HepG2 (cell line): ENCODE data around the gene BID. TPM values are rescaled to one million over a fixed set of nuclear protein-coding genes. Genes with fewer than 3 reads are reported as not detected.

Source experiments
- AGO2 ChIP-seq: fragments of 200-400 bp; formaldehyde crosslinking; optimal IDR thresholded peaks from 2 replicates; pipeline ENCODE3; 2017; ENCODE audit warnings: mild to moderate bottlenecking, low read depth, low read length, moderate library complexity
- DMAP1 ChIP-seq: IDR thresholded peaks from 2 replicates; pipeline ENCODE4 v1.6.1; 2016
- ELF3 ChIP-seq: IDR thresholded peaks from 2 replicates; pipeline ENCODE4 v1.6.1; 2016; ENCODE audit warnings: missing genetic modification reagents, missing compliant biosample characterization
- FOXK2 ChIP-seq: fragments of 450-650 bp; IDR thresholded peaks from 2 replicates; pipeline ENCODE4 v1.6.1; 2016
- HDAC6 ChIP-seq: fragments of 200-600 bp; sonication (generic); IDR thresholded peaks from 2 replicates; pipeline ENCODE4 v1.7.0; 2017; ENCODE audit warnings: mild to moderate bottlenecking, antibody characterized with exemption, low read length, low read depth
- HOXD1 ChIP-seq: sonication (generic); formaldehyde crosslinking; IDR thresholded peaks from 2 replicates; pipeline ENCODE4 v1.5.0; 2020; ENCODE audit warnings: missing genetic modification reagents
- MIER2 ChIP-seq: IDR thresholded peaks from 2 replicates; pipeline ENCODE4 v1.6.1; 2016; ENCODE audit warnings: missing biosample characterization, missing genetic modification reagents
- MYC ChIP-seq: sonication (generic); formaldehyde crosslinking; IDR thresholded peaks from 2 replicates; pipeline ENCODE4 v1.9.0; 2021; ENCODE audit warnings: missing genetic modification reagents, borderline replicate concordance
- NFYC ChIP-seq: IDR thresholded peaks from 2 replicates; pipeline ENCODE4 v1.6.1; 2016; ENCODE audit warnings: missing genetic modification reagents, missing compliant biosample characterization
- PHF5A ChIP-seq: IDR thresholded peaks from one replicate; pipeline ENCODE4 v1.6.1; 2018; ENCODE audit warnings: low read depth, missing genetic modification reagents; ENCODE audit not compliant: unreplicated experiment
- SALL2 ChIP-seq: sonication (generic); formaldehyde crosslinking; IDR thresholded peaks from 2 replicates; pipeline ENCODE4 v1.8.1; 2023; ENCODE audit warnings: mild to moderate bottlenecking, missing genetic modification reagents, inconsistent platforms
- SNAI1 ChIP-seq: sonication (generic); formaldehyde crosslinking; IDR thresholded peaks from 2 replicates; pipeline ENCODE4 v1.5.0; 2020; ENCODE audit warnings: mild to moderate bottlenecking, missing genetic modification reagents, borderline replicate concordance
- SYNCRIP ChIP-seq: fragments of 200-400 bp; formaldehyde crosslinking; IDR thresholded peaks from 2 replicates; pipeline ENCODE4 v1.6.1; 2018; ENCODE audit warnings: mild to moderate bottlenecking, low read depth, low read length; ENCODE audit not compliant: insufficient read depth
- TARDBP ChIP-seq: sonication (generic); formaldehyde crosslinking; IDR thresholded peaks from 2 replicates; pipeline ENCODE4 v1.8.0; 2022; ENCODE audit warnings: mild to moderate bottlenecking, missing genetic modification reagents
- TCF7 ChIP-seq: sonication (generic); IDR thresholded peaks from 2 replicates; pipeline ENCODE4 v1.6.1; 2016; ENCODE audit warnings: antibody characterized with exemption, low read depth
- XRCC5 ChIP-seq: fragments of 200-400 bp; formaldehyde crosslinking; optimal IDR thresholded peaks from 2 replicates; pipeline ENCODE3; 2017; ENCODE audit warnings: mild to moderate bottlenecking, low read length
- ZBED4 ChIP-seq: sonication (generic); formaldehyde crosslinking; IDR thresholded peaks from 2 replicates; pipeline ENCODE4 v1.4.0; 2020; ENCODE audit warnings: missing genetic modification reagents, borderline replicate concordance
- ZC3H4 ChIP-seq: sonication (generic); formaldehyde crosslinking; IDR thresholded peaks from 2 replicates; pipeline ENCODE4 v1.4.0; 2020; ENCODE audit warnings: missing genetic modification reagents, borderline replicate concordance
- ZKSCAN1 ChIP-seq: fragments of 150-350 bp; IDR thresholded peaks from 2 replicates; pipeline ENCODE4 v1.6.1; 2014; ENCODE audit warnings: low read length
- ZNF281 ChIP-seq: sonication (generic); formaldehyde crosslinking; IDR thresholded peaks from 2 replicates; pipeline ENCODE4 v1.4.0; 2020; ENCODE audit warnings: missing genetic modification reagents, borderline replicate concordance
- ZNF367 ChIP-seq: sonication (generic); formaldehyde crosslinking; IDR thresholded peaks from 2 replicates; pipeline ENCODE4 v1.4.0; 2020; ENCODE audit warnings: missing genetic modification reagents, borderline replicate concordance
- ZNF44 ChIP-seq: sonication (generic); formaldehyde crosslinking; IDR thresholded peaks from 2 replicates; pipeline ENCODE4 v1.5.1; 2020; ENCODE audit warnings: mild to moderate bottlenecking, missing genetic modification reagents
- ZNF792 ChIP-seq: IDR thresholded peaks from 2 replicates; pipeline ENCODE4 v1.6.1; 2016
- polyA plus RNA-seq, 8 experiments: library from polyadenylated mRNA; depleted of rRNA in 3 of 8; stranded (reverse) in 7 of 8; unstranded in 1 of 8; fragments of >200 nt; fragmentation: Illumina TruSeq in 4 of 8; extraction: Trizol in 4 of 8; gene quantifications; 2 replicates each; pipeline versions ENCODE4 v1.2.1 to v1.2.3, GENCODE V29; 2011 to 2016; ENCODE audit warnings: low read depth in 4 of 8, missing spikeins in 1 of 8, mixed read lengths in 1 of 8; ENCODE audit not compliant: insufficient read depth in 1 of 8
- total RNA-seq, 5 experiments: library from RNA; depleted of rRNA; stranded (reverse); fragments of >200 nt; fragmentation: Illumina TruSeq; extraction: Trizol; gene quantifications; 2 replicates each; pipeline ENCODE4 v1.2.3, GENCODE V29; 2016; ENCODE audit warnings: low read depth in 1 of 5
- TF ChIP-seq, protein P1 (sequence below): sonication (generic); formaldehyde crosslinking; conservative IDR thresholded peaks from 2 replicates; pipeline ENCODE4 v1.8.0; 2022; ENCODE audit warnings: missing genetic modification reagents

The BID gene
- total and polyA plus RNA-seq, 2 of the 13 experiments (the other 11 are each of a cell fraction or from before 2014, with no cell fraction given), result 35.3 to 51.7 TPM

GRCh38 chr22:17777005-17777716 lies 2.9 kb upstream of the BID start (continued):
- no peak for TF ChIP-seq PHF5A (CRISPR knock-in tag)
- TF ChIP-seq HDAC6, result no peak
- peak; percentile 16; the same call in 1 of the 2 replicates for TF ChIP-seq ZBED4 (CRISPR knock-in tag)
- TF ChIP-seq, protein P1, sequence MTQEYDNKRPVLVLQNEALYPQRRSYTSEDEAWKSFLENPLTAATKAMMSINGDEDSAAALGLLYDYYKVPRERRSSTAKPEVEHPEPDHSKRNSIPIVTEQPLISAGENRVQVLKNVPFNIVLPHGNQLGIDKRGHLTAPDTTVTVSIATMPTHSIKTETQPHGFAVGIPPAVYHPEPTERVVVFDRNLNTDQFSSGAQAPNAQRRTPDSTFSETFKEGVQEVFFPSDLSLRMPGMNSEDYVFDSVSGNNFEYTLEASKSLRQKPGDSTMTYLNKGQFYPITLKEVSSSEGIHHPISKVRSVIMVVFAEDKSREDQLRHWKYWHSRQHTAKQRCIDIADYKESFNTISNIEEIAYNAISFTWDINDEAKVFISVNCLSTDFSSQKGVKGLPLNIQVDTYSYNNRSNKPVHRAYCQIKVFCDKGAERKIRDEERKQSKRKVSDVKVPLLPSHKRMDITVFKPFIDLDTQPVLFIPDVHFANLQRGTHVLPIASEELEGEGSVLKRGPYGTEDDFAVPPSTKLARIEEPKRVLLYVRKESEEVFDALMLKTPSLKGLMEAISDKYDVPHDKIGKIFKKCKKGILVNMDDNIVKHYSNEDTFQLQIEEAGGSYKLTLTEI (CRISPR knock-in tag), result no peak
- TF ChIP-seq SALL2, result no peak
- TF ChIP-seq ZNF44 (CRISPR knock-in tag), result no peak
- no peak for TF ChIP-seq SYNCRIP
- no peak for TF ChIP-seq TARDBP
- no peak; the same call in 1 of the 2 replicates for TF ChIP-seq ZNF792 (CRISPR knock-in tag)
- no peak for TF ChIP-seq AGO2
- no peak for TF ChIP-seq ZKSCAN1
- no peak for TF ChIP-seq TCF7
- TF ChIP-seq NFYC (CRISPR knock-in tag), result no peak
- no peak for TF ChIP-seq FOXK2
- no peak for TF ChIP-seq MIER2 (CRISPR knock-in tag)
- TF ChIP-seq ZNF367 (CRISPR knock-in tag), result no peak
- no peak for TF ChIP-seq HOXD1
- peak; percentile 30 for TF ChIP-seq XRCC5
- peak; percentile 45; the same call in 1 of the 2 replicates for TF ChIP-seq DMAP1
- no peak for TF ChIP-seq SNAI1
- TF ChIP-seq MYC (CRISPR knock-in tag), result peak; percentile 44; the same call in 1 of the 2 replicates
- TF ChIP-seq ZC3H4 (CRISPR knock-in tag), result no peak
- TF ChIP-seq ZNF281, result no peak
- TF ChIP-seq ELF3, result peak; percentile 65
